Measurements from ENCODE around the gene DMD.

The DMD gene

DNA sequence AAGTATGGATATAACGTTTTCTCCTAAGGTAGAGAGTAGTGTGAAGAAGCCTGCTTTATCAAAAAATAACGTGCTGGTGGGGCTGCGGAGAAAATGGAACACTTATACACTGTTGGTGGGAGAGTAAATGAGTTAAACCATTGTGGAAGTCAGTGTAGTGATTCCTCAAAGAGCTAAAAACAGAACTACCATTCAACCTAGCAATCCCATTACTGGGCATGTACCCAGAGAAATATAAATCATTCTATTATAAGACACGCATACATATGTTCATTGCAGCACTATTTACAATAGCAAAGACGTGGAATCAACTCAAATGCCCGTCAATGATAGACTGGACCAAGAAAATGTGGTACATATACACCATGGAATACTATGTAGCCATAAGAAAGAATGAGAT is 196.4 kb downstream of the DMD start:
- DNase-seq = no peak

DNA sequence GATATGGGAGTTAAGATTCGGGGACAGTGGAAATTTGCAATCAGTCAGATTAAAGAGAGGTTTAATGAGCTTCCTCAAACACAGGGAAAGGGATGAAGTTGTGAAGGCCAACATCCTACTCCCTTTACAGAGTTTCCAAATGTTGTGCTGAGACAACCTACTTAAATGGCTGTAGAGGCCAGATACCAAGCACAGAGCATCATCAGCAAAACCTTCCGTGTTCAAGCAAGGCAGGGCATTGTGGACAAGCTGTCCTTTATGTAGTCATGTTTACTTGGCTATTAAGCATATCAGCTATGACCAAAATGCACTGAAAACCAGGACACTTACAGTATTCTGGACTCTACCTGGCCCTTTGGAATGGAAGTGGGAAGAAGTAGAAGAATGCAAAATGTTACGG is 197.3 kb downstream of the DMD start:
- DNase-seq = no peak

DNA sequence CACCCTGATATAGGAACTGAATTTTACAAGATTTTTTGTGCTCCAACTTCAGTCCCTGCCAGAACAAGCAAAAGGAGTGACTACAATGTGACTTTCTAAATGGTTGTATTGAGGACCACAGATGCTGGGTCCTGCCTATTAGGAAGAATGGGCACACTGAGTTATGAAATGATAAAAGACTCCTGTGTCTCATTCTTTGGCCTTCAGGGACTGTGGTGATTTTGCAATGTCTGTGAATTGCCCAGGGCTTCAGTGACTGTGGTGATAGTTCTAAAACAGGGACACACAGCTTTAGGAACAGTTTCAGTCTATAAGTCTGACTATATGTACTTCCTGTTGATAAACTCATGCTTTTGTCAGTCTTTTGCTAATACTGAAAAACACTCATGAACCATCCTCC is 210.2 kb downstream of the DMD start:
- no peak for DNase-seq

DNA sequence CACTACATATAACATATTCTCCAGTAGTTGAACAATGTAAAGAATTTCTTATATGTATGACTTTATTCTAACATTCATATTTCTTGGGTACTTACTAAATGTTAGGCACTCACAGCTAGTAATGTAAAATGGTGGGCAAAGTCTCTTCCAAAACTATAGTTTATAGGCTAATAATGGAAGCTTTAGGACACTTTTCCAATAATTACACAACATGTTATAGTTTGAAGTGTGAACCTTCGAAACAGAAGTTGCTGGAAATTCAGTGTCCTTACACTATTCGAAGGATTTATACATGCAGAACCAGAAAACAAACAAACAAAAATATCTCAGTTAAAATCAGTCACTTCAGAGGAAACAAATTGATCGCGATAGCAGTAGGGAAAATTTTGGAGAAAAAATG is 212.6 kb downstream of the DMD start:
- no peak for DNase-seq

DNA sequence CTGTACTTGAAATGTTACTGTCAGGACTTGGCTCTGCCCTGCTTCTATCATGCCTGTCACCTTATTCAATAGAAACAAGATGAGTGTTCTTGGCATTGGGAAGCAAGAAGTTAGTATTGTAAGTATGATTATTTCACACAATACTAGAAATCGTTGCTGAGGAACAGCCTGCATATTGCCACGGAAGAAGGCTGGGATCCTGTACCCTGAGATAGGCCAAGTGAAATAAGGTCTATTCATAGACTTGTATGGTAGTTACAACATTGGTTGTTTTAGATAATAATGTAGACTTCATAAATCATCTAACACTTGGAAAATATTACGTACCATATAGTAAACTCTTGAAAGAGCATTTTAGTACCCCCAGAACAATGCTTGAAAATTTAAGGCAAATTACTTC is 215.9 kb downstream of the DMD start:
- DNase-seq = no peak

DNA sequence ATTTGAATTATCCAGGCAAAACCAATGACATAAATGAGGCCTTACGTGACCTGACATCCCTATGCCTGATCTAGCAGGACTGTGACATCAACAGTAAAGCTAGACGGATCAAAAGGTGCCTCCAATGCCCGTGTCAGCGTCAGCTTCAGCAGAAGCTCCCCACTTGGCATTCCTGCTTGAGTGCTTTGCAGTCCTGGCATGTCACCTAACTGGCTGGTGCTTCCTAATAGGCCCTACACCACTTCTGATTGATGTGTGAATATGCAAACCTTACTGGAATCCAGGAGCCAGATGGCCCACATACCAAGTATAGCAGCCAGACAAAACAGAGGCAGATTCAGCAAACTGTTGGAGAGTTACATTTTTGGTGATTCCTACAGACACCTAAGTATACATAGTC is 224.2 kb downstream of the DMD start:
- no peak for DNase-seq

DNA sequence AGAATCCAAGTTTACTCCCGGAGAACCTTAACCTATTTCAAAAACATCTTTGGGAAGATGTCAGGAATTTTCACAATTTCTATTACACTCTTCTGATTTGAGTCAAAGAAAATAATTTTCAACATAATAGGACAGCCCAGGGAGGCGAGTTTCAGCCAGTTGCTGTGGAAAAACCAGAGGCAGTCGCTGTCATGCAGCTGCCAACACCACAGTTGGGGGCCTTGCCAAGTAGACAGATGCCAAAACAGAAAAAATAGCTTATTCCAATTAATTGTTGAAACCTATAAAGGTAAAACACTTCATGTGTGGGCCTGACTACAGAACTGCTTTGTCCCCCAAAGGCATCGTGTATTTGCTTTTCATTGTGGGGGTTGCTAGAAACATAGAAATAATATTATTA is 225.8 kb downstream of the DMD start:
- DNase-seq = no peak

DNA sequence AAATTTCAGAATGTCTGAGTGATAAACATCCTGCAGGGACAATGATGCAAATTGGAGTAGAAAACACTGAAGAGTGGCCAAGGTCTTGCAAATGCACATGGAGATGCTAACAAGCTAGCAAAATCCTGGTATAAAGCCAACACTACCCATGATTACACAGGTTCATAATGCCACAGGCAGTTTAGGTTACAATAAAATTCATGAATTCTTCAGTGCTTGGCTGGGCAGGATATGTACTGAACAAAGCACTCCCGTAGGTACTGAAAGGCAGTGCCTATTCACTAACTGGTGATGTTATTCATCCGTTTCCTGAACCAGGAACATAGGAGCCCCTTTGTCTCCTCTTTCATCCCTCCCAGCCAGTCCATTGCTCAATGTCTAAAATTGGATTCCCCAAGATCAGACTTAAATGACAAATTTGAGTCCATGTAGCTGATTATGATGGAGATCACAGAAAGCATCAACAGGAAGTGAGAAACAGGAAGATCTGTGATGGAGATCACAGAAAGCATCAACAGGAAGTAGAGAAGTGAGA is 244.5 kb downstream of the DMD start:
- DNase-seq = no peak

DNA sequence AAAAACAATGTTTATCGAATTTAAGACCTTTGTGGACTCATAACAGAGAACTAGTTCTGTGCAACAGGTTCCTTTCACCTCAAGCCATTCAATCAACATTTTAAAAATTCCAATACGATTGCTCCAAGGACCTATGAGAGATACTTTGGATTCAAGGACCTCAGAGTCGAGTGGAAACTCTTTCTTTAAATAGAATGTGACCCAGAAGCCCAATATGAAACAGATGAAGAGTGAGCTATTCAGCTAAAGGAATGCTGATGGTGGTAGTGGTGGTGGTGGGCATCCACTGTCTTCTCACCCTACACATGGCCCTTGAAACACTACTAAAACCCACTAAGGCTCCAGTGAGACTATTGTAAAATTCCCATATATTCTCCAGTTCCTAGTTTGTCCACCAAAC is 257.2 kb downstream of the DMD start:
- DNase-seq = no peak

DNA sequence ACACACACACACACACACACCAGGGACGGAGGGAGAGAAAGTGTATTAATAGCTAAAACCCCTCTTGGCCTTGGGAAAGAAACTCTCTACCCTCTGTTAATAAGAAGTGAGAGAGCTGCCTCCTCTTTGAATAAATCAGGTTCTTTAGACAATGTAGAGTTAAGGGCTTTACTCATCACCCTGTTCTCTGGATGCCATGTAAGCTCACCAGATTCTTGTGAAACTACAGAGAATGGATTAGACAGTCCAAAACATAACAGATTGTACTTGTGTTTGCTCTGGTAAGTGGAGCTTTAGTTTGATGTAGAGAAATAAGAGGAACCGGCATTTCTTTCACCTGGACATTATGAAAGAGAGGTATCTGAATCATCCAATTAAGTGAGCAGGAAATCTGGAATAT is 263.2 kb downstream of the DMD start:
- DNase-seq = no peak

DNA sequence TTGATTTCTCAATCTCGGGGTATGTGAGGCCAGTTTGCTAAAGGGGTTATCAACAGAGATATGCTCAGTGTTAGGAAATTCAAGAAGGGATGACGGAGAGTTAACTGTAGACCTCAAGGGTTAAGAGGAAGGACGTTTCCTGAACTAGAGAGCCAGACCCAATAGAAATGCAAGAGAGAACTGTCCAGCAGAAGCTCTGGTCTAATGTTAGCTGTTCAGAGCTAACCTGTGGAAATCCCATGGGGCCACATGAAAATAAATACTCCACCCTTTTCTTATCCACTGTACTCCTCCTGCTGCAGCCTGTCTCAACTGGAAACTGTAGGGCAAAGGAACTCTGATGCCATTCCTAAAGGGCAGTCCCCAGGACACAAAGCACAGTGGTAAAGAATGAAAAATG is 274.3 kb downstream of the DMD start:
- no peak for DNase-seq

DNA sequence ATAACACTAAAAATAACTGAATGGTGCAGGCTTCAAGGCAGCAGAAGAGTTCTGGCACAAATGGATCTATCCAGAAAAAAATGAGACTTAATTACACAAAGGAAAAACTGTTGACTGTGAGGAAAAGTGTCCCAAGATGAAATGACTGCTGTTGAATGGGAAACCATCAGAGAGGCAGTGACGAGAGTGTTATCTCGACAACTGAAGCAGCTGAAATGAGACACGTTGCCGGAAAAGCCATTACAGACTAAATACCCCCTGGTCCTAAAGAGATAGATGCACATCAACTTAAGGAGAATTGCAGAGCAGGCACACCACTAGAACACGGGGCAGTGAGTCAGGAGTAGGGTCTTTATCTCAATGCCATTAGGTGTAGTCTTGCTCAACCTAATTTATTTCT is 277.8 kb downstream of the DMD start:
- no peak for DNase-seq

DNA sequence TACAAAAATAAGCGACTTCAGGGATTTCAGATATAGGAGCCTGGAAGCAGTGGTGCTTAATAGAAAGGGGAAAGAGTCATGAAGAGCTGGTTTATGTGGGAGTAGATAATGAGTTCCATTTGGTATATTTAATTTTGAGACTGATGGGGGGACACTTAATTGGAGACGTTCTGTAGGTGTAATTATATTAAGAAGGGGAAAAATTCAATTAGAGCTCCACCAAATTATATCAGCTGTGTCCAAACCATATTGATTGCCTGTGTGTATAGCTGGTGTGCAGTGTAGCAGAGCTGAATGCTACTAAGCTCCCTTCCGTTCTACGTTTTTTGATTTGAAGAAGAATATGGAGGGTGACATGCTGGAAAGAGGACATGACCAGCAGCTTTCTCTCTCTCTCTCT is 282.3 kb downstream of the DMD start:
- DNase-seq = no peak

DNA sequence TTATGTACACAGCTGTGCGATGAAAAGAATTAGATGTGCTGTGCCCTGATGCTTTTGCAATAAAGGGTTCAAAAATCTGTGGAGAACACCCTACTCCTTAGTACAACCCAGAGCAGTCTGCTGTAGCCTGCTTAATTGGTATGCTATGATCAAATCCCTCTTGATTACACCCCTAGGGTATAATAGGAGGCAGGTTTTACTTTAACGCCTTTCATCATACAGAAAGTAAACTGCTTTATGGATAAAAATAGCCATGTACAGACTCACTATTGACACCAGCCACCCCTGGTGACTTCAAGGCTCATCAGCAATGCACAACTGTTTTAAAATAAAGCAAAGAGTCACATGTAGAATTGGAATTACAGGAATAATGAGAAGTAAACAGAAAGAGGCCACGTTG is 315.3 kb downstream of the DMD start:
- DNase-seq = no peak

DNA sequence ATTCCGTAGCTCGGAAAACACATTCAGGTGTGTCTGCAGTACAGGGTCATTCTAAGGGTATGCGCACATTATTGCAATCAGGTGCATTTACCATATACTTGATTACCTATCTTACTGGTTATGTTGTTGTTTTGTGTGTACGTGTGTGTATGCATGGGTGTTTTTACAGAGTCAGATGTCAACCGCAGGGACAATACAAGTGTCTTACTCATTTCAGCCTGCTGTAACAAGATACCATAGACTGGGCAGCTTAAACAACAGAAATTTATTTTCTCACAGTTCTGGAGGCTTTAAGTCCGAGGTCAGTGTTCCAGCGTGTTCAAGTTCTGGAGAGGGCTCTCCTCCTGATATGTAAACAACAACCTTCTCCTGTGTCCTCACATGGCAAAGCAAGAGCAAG is 316.7 kb downstream of the DMD start:
- DNase-seq = no peak

DNA sequence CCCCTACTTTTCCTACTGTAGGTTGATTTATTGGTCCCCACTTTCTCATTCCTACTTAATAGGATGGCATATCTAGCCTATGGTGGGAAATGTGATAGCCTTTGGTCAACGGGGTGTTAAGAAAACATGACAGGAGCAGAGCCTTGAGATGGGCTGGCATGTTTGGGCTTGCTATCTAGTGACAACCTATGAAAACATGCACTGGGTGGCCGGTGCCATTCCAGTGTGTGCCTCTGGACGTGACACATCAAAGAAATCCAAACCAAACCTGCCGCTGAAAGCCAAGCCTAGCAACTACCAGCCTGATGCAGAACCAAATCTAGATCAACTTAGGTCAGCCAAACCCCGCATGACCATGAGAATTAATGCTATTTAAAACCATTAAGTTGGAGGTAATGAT is 317.6 kb downstream of the DMD start:
- no peak for DNase-seq

DNA sequence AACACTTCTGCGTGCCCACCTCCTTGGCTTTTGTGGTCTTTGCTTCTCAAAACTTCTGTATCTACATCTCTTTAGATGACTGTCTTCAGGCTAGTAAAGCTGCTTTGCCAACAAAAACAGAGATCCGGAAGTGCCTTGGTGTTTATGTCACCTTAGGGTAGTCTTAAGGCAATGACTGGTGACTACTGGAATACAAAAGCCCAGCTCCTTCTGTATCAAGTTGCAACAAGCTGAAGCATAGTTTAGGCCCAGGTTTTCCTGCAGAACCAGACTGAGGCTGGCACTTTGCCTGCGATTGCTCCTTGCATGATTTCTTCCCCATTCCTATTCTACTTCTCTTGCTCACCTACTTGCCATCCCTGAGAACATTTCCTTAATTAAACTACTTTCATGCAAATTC is 333.8 kb downstream of the DMD start:
- no peak for DNase-seq

DNA sequence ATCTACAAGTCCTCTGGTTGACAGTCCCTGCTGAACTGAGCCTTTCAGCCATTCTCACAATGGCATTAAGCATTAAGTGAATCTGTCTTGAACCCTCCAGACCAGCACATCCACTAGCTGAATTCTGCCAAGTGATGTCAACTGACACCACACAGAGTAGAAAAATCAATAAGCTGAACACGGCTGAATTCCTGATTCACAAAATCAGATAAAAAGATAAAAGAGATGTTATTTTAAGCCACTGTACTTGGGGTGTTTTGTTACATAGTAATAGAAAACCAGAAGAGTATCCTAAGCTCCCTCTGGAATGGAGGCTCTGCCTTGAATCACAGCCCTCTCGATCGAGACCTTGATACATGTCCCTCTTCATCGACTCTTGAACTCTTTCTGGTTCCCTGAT is 336.5 kb downstream of the DMD start:
- no peak for DNase-seq

DNA sequence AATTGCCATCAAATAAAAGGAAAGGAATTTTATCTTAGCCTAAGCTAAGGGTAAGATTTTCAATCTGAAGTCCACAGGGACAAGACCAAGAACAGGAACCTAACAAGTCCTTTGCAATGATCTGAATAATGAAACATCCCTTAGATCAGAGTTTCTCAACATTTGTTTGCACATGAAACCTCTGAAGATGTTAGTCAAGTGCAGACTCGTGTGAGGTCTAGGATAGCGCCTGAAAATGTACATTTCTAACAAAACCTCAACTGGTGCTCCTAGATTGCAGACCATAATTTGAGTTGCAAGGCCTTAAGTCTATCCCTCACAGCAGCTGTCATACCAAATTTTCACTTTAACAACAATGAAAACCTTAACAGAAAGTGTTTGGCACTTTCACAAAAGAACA is 337.6 kb downstream of the DMD start:
- DNase-seq = no peak

DNA sequence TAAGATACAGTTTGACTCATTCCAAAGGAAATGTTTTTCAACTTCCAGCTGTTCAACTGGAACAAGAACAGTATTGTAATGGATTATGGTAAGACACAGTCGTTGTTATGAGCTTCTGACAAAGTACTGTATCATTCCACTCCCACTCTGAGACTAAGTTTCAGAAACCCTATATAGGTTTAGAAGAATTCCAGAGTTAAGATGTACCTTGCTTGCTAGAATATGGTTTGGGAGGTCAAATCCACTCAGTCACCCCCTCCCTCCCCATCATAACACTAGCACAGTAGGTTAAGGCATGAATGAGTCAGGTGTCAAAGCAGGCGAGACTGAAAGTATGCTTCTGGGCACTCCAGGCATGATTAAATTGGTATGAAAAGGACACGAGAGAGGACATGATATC is 339.7 kb downstream of the DMD start:
- no peak for DNase-seq

DNA sequence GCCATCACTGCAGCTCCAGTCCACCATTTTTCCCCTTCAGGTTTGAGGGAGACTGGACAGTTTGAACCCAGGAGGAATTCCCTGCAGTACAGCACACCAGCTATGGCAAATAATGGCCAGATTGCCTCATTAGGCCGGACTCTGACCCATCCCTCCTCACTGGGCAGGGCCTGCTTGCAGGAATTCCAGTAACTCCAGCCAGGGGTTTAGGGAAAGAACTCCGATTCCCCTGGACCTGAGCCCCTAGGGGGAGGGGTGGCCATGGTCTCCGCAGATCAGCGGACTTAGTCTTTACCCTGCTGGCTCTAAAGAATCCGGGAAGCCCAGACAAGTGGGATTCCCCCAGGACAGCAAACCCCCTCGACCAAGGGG is 342.8 kb downstream of the DMD start:
- DNase-seq = no peak

DNA sequence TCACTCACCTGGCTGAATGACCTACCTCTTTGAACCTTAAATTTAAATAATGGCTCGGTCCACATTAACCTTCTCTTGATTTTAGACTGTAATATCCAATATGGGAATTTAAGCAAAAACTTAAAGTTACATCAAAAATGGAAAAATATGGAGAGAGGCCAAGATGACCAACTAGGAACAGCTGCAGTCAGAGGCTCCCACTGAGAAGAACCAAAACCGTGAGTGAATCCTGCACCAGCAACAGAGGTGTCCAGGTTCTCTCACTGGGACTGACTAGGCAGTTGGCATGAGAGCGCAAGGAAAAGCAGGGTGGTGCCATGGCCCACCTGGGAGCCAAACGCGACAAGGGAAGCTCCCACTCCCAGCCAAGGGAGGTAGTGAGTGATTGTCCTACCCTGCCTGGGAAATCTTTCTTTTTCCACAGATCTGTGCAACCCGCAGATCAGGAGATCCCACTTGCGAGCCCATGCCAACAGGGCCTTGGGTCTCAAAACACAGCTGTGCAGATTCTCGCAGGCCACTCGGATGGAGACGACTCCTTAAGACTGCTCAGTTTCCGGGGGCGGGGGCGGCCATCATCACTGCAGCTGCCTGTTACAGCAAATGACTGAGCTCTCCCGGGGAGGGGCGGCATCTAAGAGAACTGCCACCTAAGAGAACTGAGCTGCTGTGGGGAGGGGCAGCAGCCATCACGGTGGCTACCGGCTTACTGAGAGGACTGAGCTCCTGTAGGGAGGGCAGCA is 343.4 kb downstream of the DMD start:
- DNase-seq = no peak

DNA sequence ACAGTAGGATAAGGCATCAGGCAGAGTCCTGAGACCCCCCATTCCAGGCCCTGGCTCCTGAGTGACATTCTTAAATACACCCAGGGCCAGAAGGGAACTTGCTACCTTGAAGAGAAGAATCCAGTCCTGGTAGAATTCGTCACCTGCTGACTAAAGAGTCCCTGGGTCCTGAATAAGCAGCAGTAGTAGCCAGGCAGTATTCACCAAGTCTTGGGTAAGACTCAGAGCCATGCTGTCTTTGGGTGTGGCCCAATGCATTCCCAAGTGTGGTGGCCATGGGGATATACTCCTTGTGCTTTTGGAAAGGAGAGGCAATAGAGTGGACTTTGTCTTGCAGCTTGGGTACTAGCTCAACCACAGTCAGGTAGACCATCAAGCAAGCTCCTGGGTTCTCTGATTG is 359.1 kb downstream of the DMD start:
- no peak for DNase-seq

DNA sequence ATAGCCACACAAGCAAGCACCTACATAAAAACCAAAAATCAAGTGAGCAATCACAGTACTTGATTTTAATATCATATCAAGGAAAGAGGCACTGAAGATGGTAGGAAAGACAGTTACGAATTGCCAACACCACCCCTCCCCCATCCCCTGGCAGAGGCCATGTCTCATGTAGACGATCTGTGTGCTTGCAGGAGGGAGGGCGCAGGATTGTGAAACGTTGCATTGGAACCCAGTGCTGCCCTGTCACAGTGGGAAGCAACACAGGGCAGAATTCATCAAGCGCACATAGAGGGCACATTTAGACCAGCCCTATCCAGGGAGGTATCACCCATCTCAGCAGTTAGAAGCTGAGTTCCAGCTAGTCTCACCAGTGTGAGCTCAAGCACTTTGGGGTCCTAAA is 359.8 kb downstream of the DMD start:
- no peak for DNase-seq

DNA sequence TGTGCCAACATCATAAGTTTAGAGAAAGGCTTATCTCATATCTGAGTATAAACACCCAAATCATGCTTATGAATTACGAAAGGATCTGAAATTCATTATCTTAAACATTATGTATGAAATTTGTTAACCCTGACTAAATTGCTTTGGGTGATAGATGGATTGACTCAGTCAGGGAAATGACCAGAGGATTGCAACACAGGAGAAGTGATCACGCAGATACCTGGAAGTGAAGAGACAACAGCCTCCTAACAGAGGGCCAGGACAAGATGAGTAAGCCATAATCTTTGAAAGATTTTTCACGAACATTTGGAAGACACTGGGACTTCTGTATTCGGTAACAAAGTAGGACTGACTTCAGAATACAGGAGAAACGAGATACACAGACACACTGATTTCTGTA is 363.4 kb downstream of the DMD start:
- DNase-seq = no peak

DNA sequence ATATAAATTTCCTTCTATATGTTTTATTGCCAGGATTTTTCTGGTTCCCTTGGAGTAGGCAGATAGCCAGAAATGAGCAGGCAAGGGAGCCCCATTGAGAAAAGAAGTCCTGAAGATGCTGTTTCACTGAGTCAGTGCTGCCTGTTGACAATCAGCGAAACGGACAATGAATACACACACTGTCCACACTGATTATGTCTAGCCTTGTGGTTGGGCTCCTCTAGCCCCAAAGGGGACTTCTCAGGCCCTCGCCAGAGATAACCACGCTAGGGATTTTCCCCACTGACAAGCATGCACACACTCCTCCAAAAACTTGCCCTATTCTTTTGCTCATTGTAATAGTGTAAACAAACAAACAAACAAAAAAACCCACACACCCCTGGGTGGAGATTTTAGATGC is 369.3 kb downstream of the DMD start:
- no peak for DNase-seq

Measured in stimulated activated CD4-positive, alpha-beta T cell treated with anti-CD3 and anti-CD28 coated beads, Interleukin-2, amount 100 ng/mL, for 24 hours (primary cell).